Mesenchymal stem cell (in vitro differentiated cells and primary cell): ENCODE measurements around the gene DFFB.

Experiments
- DNase-seq: peaks from one replicate; pipeline ENCODE4 v3.0.0-alpha.2; 2013
- H2AFZ ChIP-seq: one replicate; pipeline ENCODE4 v1.6.1; 2013; ENCODE audit warnings: low read depth, mild to moderate bottlenecking, control low read depth, inconsistent platforms, low read length, moderate library complexity
- H2AK5ac ChIP-seq: 2 replicates; pipeline ENCODE4 v1.6.1; 2013; ENCODE audit warnings: low read length, moderate library complexity, mild to moderate bottlenecking, inconsistent platforms; ENCODE audit not compliant: severe bottlenecking
- H2BK120ac ChIP-seq: one replicate; pipeline ENCODE4 v1.6.1; 2013; ENCODE audit warnings: low read depth, mild to moderate bottlenecking, inconsistent platforms, low read length, moderate library complexity
- H2BK12ac ChIP-seq, 2 experiments: one replicate each; pipeline ENCODE4 v1.6.1; 2013; ENCODE audit warnings: inconsistent platforms in 2 of 2, low read length in 2 of 2, mild to moderate bottlenecking in 2 of 2, moderate library complexity in 2 of 2, control low read depth in 1 of 2
- H2BK15ac ChIP-seq: one replicate; pipeline ENCODE4 v1.6.1; 2013; ENCODE audit warnings: mild to moderate bottlenecking, low read depth, inconsistent platforms; ENCODE audit not compliant: poor library complexity, severe bottlenecking
- H2BK5ac ChIP-seq: 2 replicates; pipeline ENCODE4 v1.6.1; 2013; ENCODE audit warnings: low read depth, mild to moderate bottlenecking, low read length, control low read depth, inconsistent platforms; ENCODE audit not compliant: poor library complexity, severe bottlenecking
- H3K14ac ChIP-seq, 2 experiments: one replicate each; pipeline ENCODE4 v1.6.1; 2013; ENCODE audit warnings: inconsistent platforms in 2 of 2, low read length in 2 of 2, control low read depth in 1 of 2, mild to moderate bottlenecking in 1 of 2, moderate library complexity in 1 of 2
- H3K18ac ChIP-seq, 2 experiments: one replicate each; pipeline ENCODE4 v1.6.1; 2013; ENCODE audit warnings: inconsistent platforms in 2 of 2, low read length in 2 of 2, control low read depth in 1 of 2, low read depth in 1 of 2, mild to moderate bottlenecking in 1 of 2
- H3K23ac ChIP-seq, 2 experiments: one replicate each; pipeline ENCODE4 v1.6.1; 2013; ENCODE audit warnings: inconsistent platforms in 2 of 2, low read length in 2 of 2, mild to moderate bottlenecking in 2 of 2, moderate library complexity in 2 of 2, control low read depth in 1 of 2
- H3K27ac ChIP-seq: 2 replicates; pipeline ENCODE4 v1.5.1; 2013; ENCODE audit warnings: mild to moderate bottlenecking, moderate library complexity, low read length, control low read depth, inconsistent platforms; ENCODE audit not compliant: poor library complexity, severe bottlenecking
- H3K27me3 ChIP-seq, 2 experiments: 2 replicates each; pipeline versions ENCODE4 v1.6.1 to v1.7.0; 2013; ENCODE audit warnings: low read length in 2 of 2, mild to moderate bottlenecking in 2 of 2, moderate library complexity in 2 of 2, control low read depth in 1 of 2, inconsistent platforms in 1 of 2; ENCODE audit not compliant: control insufficient read depth in 1 of 2, insufficient read depth in 1 of 2
- H3K36me3 ChIP-seq, 2 experiments: 2 replicates each; pipeline versions ENCODE4 v1.6.1 to v1.7.0; 2013; ENCODE audit warnings: low read length in 2 of 2, control low read depth in 1 of 2, inconsistent platforms in 1 of 2, low read depth in 1 of 2, mild to moderate bottlenecking in 1 of 2; ENCODE audit not compliant: insufficient read depth in 2 of 2, control insufficient read depth in 1 of 2
- H3K4ac ChIP-seq, 2 experiments: one replicate each; pipeline ENCODE4 v1.6.1; 2013; ENCODE audit warnings: inconsistent platforms in 2 of 2, low read length in 2 of 2, mild to moderate bottlenecking in 2 of 2, moderate library complexity in 2 of 2, control low read depth in 1 of 2, low read depth in 1 of 2
- H3K4me1 ChIP-seq: 2 replicates; pipeline ENCODE4 v1.6.1; 2013; ENCODE audit warnings: low read depth, low read length, control low read depth; ENCODE audit not compliant: control insufficient read depth, insufficient read depth
- H3K4me2 ChIP-seq: 2 replicates; pipeline ENCODE4 v1.6.1; 2013; ENCODE audit warnings: low read length, mild to moderate bottlenecking, inconsistent platforms; ENCODE audit not compliant: poor library complexity, severe bottlenecking
- H3K4me3 ChIP-seq, 2 experiments: 2 replicates each; pipeline versions ENCODE4 v1.5.1 to v1.7.0; 2013; ENCODE audit warnings: low read length in 2 of 2, mild to moderate bottlenecking in 2 of 2, control low read depth in 1 of 2, low read depth in 1 of 2; ENCODE audit not compliant: insufficient read depth in 1 of 2
- H3K79me1 ChIP-seq: replicated peaks from 2 replicates; pipeline ENCODE4 v1.6.1; 2013; ENCODE audit warnings: mild to moderate bottlenecking, control low read depth, low read length, inconsistent platforms; ENCODE audit not compliant: poor library complexity, severe bottlenecking
- H3K9ac ChIP-seq: 2 replicates; pipeline ENCODE4 v1.7.0; 2013; ENCODE audit warnings: mild to moderate bottlenecking, low read length, moderate library complexity
- H3K9me3 ChIP-seq: 2 replicates; pipeline ENCODE4 v1.7.0; 2013; ENCODE audit warnings: mild to moderate bottlenecking, low read length; ENCODE audit not compliant: control insufficient read depth
- H4K8ac ChIP-seq: one replicate; pipeline ENCODE4 v1.6.1; 2013; ENCODE audit warnings: inconsistent platforms, mild to moderate bottlenecking, low read length, moderate library complexity
- H4K91ac ChIP-seq: one replicate; pipeline ENCODE4 v1.6.1; 2013; ENCODE audit warnings: mild to moderate bottlenecking, low read length, inconsistent platforms
- WGBS: methylation state at CpG from one replicate; pipeline ENCODE4 v1.1.7; 2013; ENCODE audit warnings: mixed read lengths; 5-methylcytosine and 5-hydroxymethylcytosine counted together

Gene DFFB

GRCh38 chr1:3900150-3900968, 43.1 kb downstream of the DFFB start, which contains the start of gene C1orf174:
Gene C1orf174, minus strand, starts transcription at chr1:3900272. Its CDS starts 86 bp downstream, at chr1:3900186.
- peak within 1 kb of the TSS; percentile 90 for H2BK5ac ChIP-seq

GRCh38 chr1:3900969-3901529, 43.8 kb downstream of the DFFB start:
- H3K4me2 ChIP-seq, result peak overlapping the region; percentile 78
- H2BK12ac ChIP-seq, result peak overlapping the region in 1 of 2 experiments; percentile 88
- under 1% methylated on average over 51 of the region's 51 CpGs for WGBS
- peak overlapping the region; percentile 100 for H2AFZ ChIP-seq
- H3K18ac ChIP-seq, result peak overlapping the region; percentile 82 to 100
- H3K36me3 ChIP-seq, result peaks cover 0 to 3% of the 10 kb centered on the region in 2 experiments
- H3K79me1 ChIP-seq, result peaks cover 6% of the 10 kb centered on the region
- peak overlapping the region; percentile 87 for H2BK15ac ChIP-seq
- peak overlapping the region; percentile 36 to 100 for H3K14ac ChIP-seq
- H3K9me3 ChIP-seq, result no peaks in the 10 kb centered on the region
- peak overlapping the region; percentile 54 for H2BK120ac ChIP-seq
- peak overlapping the region; percentile 79 to 99 for H3K4ac ChIP-seq
- DNase-seq, result peak; percentile 95
- no peaks in the 10 kb centered on the region for H3K27me3 ChIP-seq
- peak overlapping the region; percentile 91 to 93 for H3K4me3 ChIP-seq
- H3K27ac ChIP-seq, result peak overlapping the region; percentile 96
- peak overlapping the region in 1 of 2 experiments; percentile 34 for H3K23ac ChIP-seq
- peak overlapping the region; percentile 93 for H3K9ac ChIP-seq
- H3K4me1 ChIP-seq, result peaks cover 14% of the 10 kb centered on the region
- H2BK5ac ChIP-seq, result peak overlapping the region; percentile 22
- peak overlapping the region; percentile 91 for H4K8ac ChIP-seq
- no peak overlapping the region for H2AK5ac ChIP-seq
- peak overlapping the region; percentile 79 for H4K91ac ChIP-seq

More at GRCh38 chr1:3900150-3900968, 43.1 kb downstream of the DFFB start, which contains the start of gene C1orf174:
- peak within 1 kb of the TSS; percentile 89 for H4K91ac ChIP-seq
- peaks cover 18% of the 10 kb centered on the region for H3K4me1 ChIP-seq
- peak within 1 kb of the TSS in 1 of 2 experiments; percentile 53 for H3K23ac ChIP-seq
- H3K4me3 ChIP-seq, result peak within 1 kb of the TSS; percentile 91 to 93
- peak within 1 kb of the TSS; percentile 78 for H3K4me2 ChIP-seq
- peak within 1 kb of the TSS; percentile 95 for H2BK120ac ChIP-seq
- H2AFZ ChIP-seq, result peak within 1 kb of the TSS; percentile 100
- H3K27me3 ChIP-seq, result no peaks in the 10 kb centered on the region
- peak within 1 kb of the TSS; percentile 96 for H3K27ac ChIP-seq
- no peaks in the 10 kb centered on the region for H3K9me3 ChIP-seq
- H3K18ac ChIP-seq, result peak within 1 kb of the TSS; percentile 82 to 100
- peak within 1 kb of the TSS; percentile 36 to 100 for H3K14ac ChIP-seq
- 1% methylated on average over 44 of the region's 58 CpGs for WGBS
- peak within 1 kb of the TSS; percentile 84 to 99 for H3K4ac ChIP-seq
- peak within 1 kb of the TSS; percentile 87 for H2BK15ac ChIP-seq
- H2AK5ac ChIP-seq, result peak within 1 kb of the TSS; percentile 20
- peak; percentile 99 for DNase-seq
- H2BK12ac ChIP-seq, result peak within 1 kb of the TSS in 1 of 2 experiments; percentile 88
- peaks cover under 1 to 4% of the 10 kb centered on the region in 2 experiments for H3K36me3 ChIP-seq
- peak within 1 kb of the TSS; percentile 91 for H4K8ac ChIP-seq
- peaks cover 6% of the 10 kb centered on the region for H3K79me1 ChIP-seq
- H3K9ac ChIP-seq, result peak within 1 kb of the TSS; percentile 93

GRCh38 chr1:3902111-3902511, 44.8 kb downstream of the DFFB start:
- Histone ChIP-seq H2AK5ac (no peak overlapping the region), H3K79me1 (peaks cover 2% of the 10 kb centered on the region), H3K27ac (no peak overlapping the region), H3K36me3 (peaks cover 0 to 3% of the 10 kb centered on the region in 2 experiments), H3K4me1 (peaks cover 10% of the 10 kb centered on the region), H2BK120ac (no peak overlapping the region), H3K14ac (no peak overlapping the region), H3K9me3 (no peaks in the 10 kb centered on the region), H3K18ac (no peak overlapping the region), H3K4me2 (no peak overlapping the region), H4K8ac (no peak overlapping the region), H3K23ac (no peak overlapping the region), H3K4ac (no peak overlapping the region), H3K9ac (no peak overlapping the region), H2BK5ac (no peak overlapping the region), H2BK15ac (no peak overlapping the region), H3K4me3 (no peak overlapping the region), H2BK12ac (no peak overlapping the region), H4K91ac (no peak overlapping the region), H3K27me3 (no peaks in the 10 kb centered on the region), H2AFZ (no peak overlapping the region)
- WGBS, result 95% methylated on average over 14 of the region's 15 CpGs
- no peak for DNase-seq

DNA sequence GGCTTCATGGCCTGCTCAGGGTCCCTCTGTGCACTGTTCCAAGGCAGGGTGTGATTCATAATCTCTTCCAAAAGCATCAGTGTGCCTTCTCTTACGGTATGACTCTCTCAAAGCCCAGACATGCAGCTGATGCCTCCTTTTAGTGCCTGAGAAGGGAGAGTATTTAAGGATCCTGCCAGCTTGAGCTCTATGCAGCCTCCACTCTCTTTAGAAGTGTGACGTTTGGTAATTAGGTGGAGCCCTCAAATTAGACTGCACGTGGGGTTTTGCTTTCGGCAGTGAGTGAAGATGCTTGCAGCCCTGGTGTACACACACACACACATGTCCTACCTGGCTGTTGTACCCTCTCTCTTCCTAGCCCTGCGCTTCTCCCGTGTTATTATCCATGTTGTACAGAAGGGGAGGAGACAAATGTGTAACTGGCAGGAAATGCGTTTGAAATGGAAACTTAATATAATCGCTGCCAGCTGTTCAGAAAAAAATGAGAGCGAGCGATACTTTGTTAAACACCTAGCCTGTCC, 45.4 kb downstream of the DFFB start:
- 93% methylated on average over 10 of the region's 10 CpGs for WGBS
- Histone ChIP-seq H3K27ac (no peak overlapping the region), H3K14ac (no peak overlapping the region), H3K23ac (no peak overlapping the region), H3K79me1 (peaks cover 2% of the 10 kb centered on the region), H2AK5ac (no peak overlapping the region), H2BK12ac (no peak overlapping the region), H3K9me3 (no peaks in the 10 kb centered on the region), H3K18ac (no peak overlapping the region), H3K9ac (no peak overlapping the region), H4K8ac (no peak overlapping the region), H2BK120ac (no peak overlapping the region), H3K4me3 (no peak overlapping the region), H2AFZ (no peak overlapping the region), H3K4me2 (no peak overlapping the region), H3K27me3 (peaks cover 0 to under 1% of the 10 kb centered on the region in 2 experiments), H2BK15ac (no peak overlapping the region), H3K4ac (no peak overlapping the region), H2BK5ac (no peak overlapping the region), H3K4me1 (peaks cover 10% of the 10 kb centered on the region), H3K36me3 (peaks cover 0 to 3% of the 10 kb centered on the region in 2 experiments), H4K91ac (no peak overlapping the region)
- no peak for DNase-seq
